ENCODE measurements around the gene IRF2BP2. TPM values are rescaled to one million over a fixed set of nuclear protein-coding genes. Genes with fewer than 3 reads are reported as not detected.

IRF2BP2 gene
- total RNA-seq, 4 donors from 2014 or later, result 71.4 to 107 (median 93.8) TPM

DNA sequence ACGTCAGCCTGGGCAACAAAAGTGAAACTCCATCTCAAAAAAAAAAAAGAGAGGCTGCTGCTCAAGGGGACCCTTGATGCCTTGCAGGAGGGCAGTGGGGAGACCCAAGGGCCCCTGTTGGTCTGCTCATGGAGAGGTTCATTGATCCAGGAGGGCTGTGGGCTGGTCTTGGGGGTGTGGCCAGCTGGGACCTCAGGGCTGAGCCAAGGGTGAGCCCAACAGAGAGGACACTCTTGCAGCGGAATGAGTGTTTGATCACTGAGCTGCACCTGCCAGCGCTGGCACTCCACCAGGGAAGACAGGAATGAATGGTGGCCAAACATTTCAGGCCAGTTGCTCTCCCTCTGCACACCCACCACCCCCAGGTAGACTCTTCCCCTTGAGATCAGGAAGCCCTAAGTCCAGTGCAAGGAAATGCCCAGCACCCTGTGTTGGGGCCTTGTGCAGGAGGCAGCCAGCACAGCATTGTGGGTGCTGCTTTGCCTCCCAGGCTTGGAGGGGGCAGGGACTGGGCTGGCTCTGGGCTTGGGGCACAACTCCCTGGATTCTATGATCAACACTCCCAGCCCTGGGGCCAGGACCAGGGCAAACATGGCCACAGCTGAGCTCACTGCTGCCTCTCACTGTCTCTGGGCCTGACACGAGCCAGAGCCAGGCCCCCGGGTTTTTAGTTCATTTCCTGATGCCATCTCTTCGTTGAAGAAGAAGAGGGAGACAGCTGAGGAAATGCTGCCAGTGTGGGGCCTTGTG is 50.7 kb downstream of the IRF2BP2 start:
- no peak overlapping the region for H3K4me3 ChIP-seq
- no peaks in the 10 kb centered on the region for H3K27me3 ChIP-seq
- H3K9me3 ChIP-seq, result no peaks in the 10 kb centered on the region
- no peak for DNase-seq (ENCODE audit: low spot score in 2 of 2)
- TF ChIP-seq, protein P1, sequence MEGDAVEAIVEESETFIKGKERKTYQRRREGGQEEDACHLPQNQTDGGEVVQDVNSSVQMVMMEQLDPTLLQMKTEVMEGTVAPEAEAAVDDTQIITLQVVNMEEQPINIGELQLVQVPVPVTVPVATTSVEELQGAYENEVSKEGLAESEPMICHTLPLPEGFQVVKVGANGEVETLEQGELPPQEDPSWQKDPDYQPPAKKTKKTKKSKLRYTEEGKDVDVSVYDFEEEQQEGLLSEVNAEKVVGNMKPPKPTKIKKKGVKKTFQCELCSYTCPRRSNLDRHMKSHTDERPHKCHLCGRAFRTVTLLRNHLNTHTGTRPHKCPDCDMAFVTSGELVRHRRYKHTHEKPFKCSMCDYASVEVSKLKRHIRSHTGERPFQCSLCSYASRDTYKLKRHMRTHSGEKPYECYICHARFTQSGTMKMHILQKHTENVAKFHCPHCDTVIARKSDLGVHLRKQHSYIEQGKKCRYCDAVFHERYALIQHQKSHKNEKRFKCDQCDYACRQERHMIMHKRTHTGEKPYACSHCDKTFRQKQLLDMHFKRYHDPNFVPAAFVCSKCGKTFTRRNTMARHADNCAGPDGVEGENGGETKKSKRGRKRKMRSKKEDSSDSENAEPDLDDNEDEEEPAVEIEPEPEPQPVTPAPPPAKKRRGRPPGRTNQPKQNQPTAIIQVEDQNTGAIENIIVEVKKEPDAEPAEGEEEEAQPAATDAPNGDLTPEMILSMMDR (IDR thresholded peaks at IDR 0.05), result no peak
- no peak for TF ChIP-seq POLR2A (IDR thresholded peaks at IDR 0.05)
- TF ChIP-seq EP300 (IDR thresholded peaks at IDR 0.05), result no peak
- no peak overlapping the region for H3K27ac ChIP-seq
- no peaks in the 10 kb centered on the region for H3K36me3 ChIP-seq
- H3K4me1 ChIP-seq, result peaks cover 0 to 12% (median 0%) of the 10 kb centered on the region in 4 donors
- 97 to 98% methylated on average over 6 of the region's 6 CpGs for WGBS, 2 donors

DNA sequence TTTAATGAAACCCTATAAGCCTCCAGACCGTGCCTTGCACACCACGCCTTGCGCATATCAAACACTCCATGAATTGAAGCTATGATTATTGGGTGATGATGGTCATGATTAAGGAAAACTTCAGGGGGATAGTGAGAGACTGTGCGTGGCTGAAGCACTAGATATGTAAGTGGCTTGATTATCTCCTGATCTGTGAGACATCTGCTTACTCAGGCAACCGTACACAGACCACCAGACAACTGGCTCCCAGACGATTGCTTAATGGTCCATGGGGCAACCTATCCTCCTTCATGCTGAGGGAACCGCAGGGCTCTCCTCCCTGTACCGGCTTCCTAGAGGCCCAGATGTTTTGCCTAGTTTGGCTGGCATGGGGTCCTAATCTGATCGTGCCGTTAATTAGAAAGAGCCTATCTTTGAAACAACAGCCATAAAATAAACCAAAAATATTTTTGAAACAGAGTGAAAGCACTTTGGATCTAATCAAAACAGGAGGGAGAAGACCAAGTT is 51.6 kb downstream of the IRF2BP2 start:
- Histone ChIP-seq H3K27me3 (no peaks in the 10 kb centered on the region), H3K9me3 (no peaks in the 10 kb centered on the region), H3K36me3 (no peaks in the 10 kb centered on the region), H3K27ac (no peak overlapping the region), H3K4me1 (peaks cover 0 to 16% (median 0%) of the 10 kb centered on the region in 4 donors), H3K4me3 (no peak overlapping the region)
- TF ChIP-seq, protein P1 (IDR thresholded peaks at IDR 0.05), result no peak
- no peak for TF ChIP-seq POLR2A (IDR thresholded peaks at IDR 0.05)
- no peak for TF ChIP-seq EP300 (IDR thresholded peaks at IDR 0.05)
- no peak for DNase-seq (ENCODE audit: low spot score in 2 of 2)
- WGBS, 2 donors, result 81 to 82% methylated on average over 10 of the region's 10 CpGs

DNA sequence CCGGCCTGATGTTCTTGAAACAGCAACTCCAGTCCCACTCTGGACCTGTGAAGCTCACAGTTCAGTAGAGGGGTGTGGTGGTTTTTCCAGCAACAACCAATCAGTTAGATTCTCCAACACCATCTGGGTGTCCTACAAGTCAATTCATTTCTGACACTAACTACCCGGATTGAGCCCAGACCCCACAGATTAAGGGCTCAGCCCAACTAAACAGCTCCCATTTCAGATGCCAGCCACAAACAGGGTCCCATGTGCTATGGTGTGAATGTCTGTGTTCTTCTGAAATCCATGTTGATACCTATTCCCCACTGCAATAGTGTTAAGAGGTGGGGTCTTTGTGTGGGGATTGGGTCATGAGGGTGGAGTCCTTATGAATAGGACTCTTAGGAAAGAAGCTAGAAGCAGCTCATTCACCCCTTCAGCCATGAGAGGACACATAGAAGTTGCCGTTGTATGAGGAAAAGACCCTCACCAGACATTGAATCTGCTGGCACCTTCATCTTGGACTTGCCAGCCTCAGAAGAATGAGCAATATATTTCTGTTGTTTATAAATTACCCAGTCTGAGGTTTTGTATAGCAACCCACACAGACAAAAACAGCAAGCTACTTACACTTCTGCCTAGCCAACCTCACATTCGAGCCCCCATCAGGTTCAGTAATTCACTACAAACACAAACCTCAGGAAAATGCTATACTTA is 53.6 kb downstream of the IRF2BP2 start:
- H3K36me3 ChIP-seq, result no peaks in the 10 kb centered on the region
- no peak overlapping the region for H3K27ac ChIP-seq
- H3K4me1 ChIP-seq, result peaks cover 0 to 7% (median 0%) of the 10 kb centered on the region in 4 donors
- H3K9me3 ChIP-seq, result no peaks in the 10 kb centered on the region
- TF ChIP-seq POLR2A (IDR thresholded peaks at IDR 0.05) (no peak), EP300 (IDR thresholded peaks at IDR 0.05) (no peak)
- TF ChIP-seq, protein P1 (IDR thresholded peaks at IDR 0.05), result no peak
- H3K27me3 ChIP-seq, result no peaks in the 10 kb centered on the region
- 91 to 92% methylated on average over 4 of the region's 4 CpGs for WGBS, 2 donors
- no peak for DNase-seq (ENCODE audit: low spot score in 2 of 2)
- no peak overlapping the region for H3K4me3 ChIP-seq

DNA sequence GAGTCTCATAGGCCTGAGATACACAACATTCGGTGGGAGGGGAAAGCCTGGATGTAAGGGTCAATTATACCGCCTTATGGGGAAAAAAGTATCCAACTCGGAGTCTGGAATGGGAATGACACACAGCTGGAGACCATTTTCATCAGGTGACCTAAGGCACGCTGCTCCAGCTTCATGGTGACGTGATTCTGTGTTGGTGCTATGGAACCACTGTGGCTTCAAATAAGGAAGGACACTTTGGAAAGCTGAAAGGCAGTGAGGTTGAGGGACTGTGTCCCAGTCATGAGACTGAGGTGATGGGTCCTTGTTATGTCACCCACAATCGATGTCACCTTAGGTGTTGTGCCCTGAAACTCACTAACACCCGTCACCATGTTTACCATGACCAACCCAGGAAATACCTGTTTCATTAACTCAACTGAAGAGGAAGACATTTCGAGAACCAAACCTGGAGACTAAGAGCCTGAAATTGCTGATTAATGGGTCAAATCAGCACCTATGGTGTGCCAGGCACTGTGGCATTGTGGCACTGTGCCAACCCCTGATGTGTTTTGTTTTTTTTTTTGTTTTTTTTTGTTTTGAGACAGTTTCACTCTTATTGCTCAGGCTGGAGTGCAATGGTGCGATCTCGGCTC is 54.5 kb downstream of the IRF2BP2 start:
- Histone ChIP-seq H3K27me3 (no peaks in the 10 kb centered on the region), H3K9me3 (no peaks in the 10 kb centered on the region), H3K4me3 (no peak overlapping the region), H3K27ac (no peak overlapping the region), H3K36me3 (no peaks in the 10 kb centered on the region), H3K4me1 (peaks cover 0 to 7% (median 0%) of the 10 kb centered on the region in 4 donors)
- TF ChIP-seq POLR2A (IDR thresholded peaks at IDR 0.05) (no peak), EP300 (IDR thresholded peaks at IDR 0.05) (no peak)
- TF ChIP-seq, protein P1 (IDR thresholded peaks at IDR 0.05), result no peak
- 91 to 95% methylated on average over 10 of the region's 10 CpGs for WGBS, 2 donors
- DNase-seq (ENCODE audit: low spot score in 2 of 2), result no peak

Measured in tibial nerve (tissue), 4 donors.